ENCODE results near the gene MDK.

MDK gene

GRCh38 chr11:46381048-46381818 is at the start of gene MDK:
Gene MDK (plus strand): TSS chr11:46381669. CDS start chr11:46382058, 389 bp downstream.
- DNase-seq (ENCODE audit: low read depth in 2 of 2): no peak

- no peak for DNase-seq (ENCODE audit: low read depth in 2 of 2)
Measured at GRCh38 chr11:46332093-46332567, 49.3 kb upstream of the MDK start.

GRCh38 chr11:46332568-46333393 is 48.7 kb upstream of the MDK start:
- DNase-seq (ENCODE audit: low read depth in 2 of 2): peak in 1 of 2 donors; percentile 33

- no peak for DNase-seq (ENCODE audit: low read depth in 2 of 2)
Measured at GRCh38 chr11:46333394-46333947, 48.0 kb upstream of the MDK start.

GRCh38 chr11:46334211-46334610 is 47.3 kb upstream of the MDK start:
- DNase-seq (ENCODE audit: low read depth in 2 of 2): no peak

GRCh38 chr11:46335271-46335670 is 46.2 kb upstream of the MDK start:
- no peak for DNase-seq (ENCODE audit: low read depth in 2 of 2)

GRCh38 chr11:46335890-46336562 is 45.4 kb upstream of the MDK start:
- no peak for DNase-seq (ENCODE audit: low read depth in 2 of 2)

- no peak for DNase-seq (ENCODE audit: low read depth in 2 of 2)
Measured at GRCh38 chr11:46336563-46337180, 44.8 kb upstream of the MDK start.

- no peak for DNase-seq (ENCODE audit: low read depth in 2 of 2)
Measured at GRCh38 chr11:46337626-46338345, 43.7 kb upstream of the MDK start.

GRCh38 chr11:46338636-46338987 is 42.9 kb upstream of the MDK start:
- DNase-seq (ENCODE audit: low read depth in 2 of 2): no peak

GRCh38 chr11:46338988-46339666 is 42.3 kb upstream of the MDK start:
- no peak for DNase-seq (ENCODE audit: low read depth in 2 of 2)

GRCh38 chr11:46339816-46340215 is 41.7 kb upstream of the MDK start:
- no peak for DNase-seq (ENCODE audit: low read depth in 2 of 2)

GRCh38 chr11:46341454-46341853 is 40.0 kb upstream of the MDK start:
- no peak for DNase-seq (ENCODE audit: low read depth in 2 of 2)

GRCh38 chr11:46342239-46342638 is 39.2 kb upstream of the MDK start:
- no peak for DNase-seq (ENCODE audit: low read depth in 2 of 2)

GRCh38 chr11:46343520-46343919 is 37.9 kb upstream of the MDK start:
- no peak for DNase-seq (ENCODE audit: low read depth in 2 of 2)

- DNase-seq (ENCODE audit: low read depth in 2 of 2): no peak
Measured at GRCh38 chr11:46345131-46345597, 36.3 kb upstream of the MDK start.

- DNase-seq (ENCODE audit: low read depth in 2 of 2): no peak
Measured at GRCh38 chr11:46345881-46346484, 35.5 kb upstream of the MDK start.

GRCh38 chr11:46346886-46347636 is 34.4 kb upstream of the MDK start, which contains the start of gene DGKZ:
Gene DGKZ (plus strand): TSS chr11:46347463. CDS start chr11:46347660, 197 bp downstream.
- peak; percentile 77 to 80 for DNase-seq (ENCODE audit: low read depth in 2 of 2)

Data from stimulated activated CD8-positive, alpha-beta memory T cell treated with anti-CD3 and anti-CD28 coated beads, Interleukin-2, amount 100 ng/mL, for 48 hours (primary cell).